ENCODE results near the gene RELN. TPM values are rescaled to one million over a fixed set of nuclear protein-coding genes. Genes with fewer than 3 reads are reported as not detected.

Gene RELN
- total and polyA plus RNA-seq, 9 donors: 0.68 to 8.7 (median 2.7) TPM

DNA sequence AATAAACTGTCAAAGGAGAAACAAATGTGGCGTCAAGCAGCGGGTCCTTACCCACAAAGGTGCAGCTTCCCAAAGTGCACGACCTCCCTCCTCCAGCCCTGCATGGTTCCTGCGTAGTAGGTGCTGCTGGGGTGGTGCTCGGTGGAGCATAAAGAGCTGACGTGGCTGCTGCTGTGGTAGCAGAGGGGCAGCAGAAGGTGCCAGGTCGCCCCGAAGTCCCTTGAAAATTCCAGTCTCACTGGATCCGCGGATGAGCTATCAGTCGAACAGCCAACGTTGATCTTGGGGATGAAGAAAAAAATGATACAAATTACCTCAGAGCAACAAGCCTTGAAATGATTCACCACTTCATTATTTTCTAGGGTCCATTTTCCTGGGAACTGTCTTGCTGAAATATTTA, 438.4 kb downstream of the RELN start:
- intact Hi-C loops (cut with DNase I): no loop called here
- WGBS, 3 donors: 90 to 95% (median 91%) methylated on average over 12 of the region's 12 CpGs
- TF ChIP-seq, protein P1, sequence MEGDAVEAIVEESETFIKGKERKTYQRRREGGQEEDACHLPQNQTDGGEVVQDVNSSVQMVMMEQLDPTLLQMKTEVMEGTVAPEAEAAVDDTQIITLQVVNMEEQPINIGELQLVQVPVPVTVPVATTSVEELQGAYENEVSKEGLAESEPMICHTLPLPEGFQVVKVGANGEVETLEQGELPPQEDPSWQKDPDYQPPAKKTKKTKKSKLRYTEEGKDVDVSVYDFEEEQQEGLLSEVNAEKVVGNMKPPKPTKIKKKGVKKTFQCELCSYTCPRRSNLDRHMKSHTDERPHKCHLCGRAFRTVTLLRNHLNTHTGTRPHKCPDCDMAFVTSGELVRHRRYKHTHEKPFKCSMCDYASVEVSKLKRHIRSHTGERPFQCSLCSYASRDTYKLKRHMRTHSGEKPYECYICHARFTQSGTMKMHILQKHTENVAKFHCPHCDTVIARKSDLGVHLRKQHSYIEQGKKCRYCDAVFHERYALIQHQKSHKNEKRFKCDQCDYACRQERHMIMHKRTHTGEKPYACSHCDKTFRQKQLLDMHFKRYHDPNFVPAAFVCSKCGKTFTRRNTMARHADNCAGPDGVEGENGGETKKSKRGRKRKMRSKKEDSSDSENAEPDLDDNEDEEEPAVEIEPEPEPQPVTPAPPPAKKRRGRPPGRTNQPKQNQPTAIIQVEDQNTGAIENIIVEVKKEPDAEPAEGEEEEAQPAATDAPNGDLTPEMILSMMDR (IDR thresholded peaks at IDR 0.05): no peak
- TF ChIP-seq POLR2A (IDR thresholded peaks at IDR 0.05): no peak
- no peak for TF ChIP-seq EP300 (IDR thresholded peaks at IDR 0.05)

DNA sequence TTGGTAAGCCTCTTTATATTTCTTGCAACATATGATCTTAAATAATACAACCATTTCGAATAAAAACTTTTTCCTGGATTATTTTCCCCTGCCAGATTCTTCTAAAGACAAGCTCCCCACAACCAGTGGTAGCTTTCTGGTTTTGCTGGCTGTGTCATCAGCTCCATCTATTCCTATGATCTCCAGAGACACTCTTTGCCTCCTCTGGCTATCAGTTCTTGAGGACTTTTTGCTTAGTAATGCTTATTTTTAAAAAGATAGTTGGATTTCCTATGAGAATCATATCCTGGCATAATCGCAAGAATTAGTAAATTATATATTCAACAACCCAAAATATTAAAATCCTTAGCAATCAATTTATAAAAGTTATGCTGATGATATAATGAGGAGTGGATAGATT, 439.7 kb downstream of the RELN start:
- intact Hi-C loops (cut with DNase I): no loop called here
- Histone ChIP-seq H3K27ac (no peak overlapping the region), H3K36me3 (no peaks in the 10 kb centered on the region), H3K4me1 (ENCODE audit: insufficient read depth) (no peaks in the 10 kb centered on the region), H3K4me3 (no peak overlapping the region), H3K9me3 (no peaks in the 10 kb centered on the region), H3K27me3 (no peaks in the 10 kb centered on the region)
- 83 to 92% (median 86%) methylated on average over 2 of the region's 2 CpGs for WGBS, 3 donors
- no peak for DNase-seq
- no peak for TF ChIP-seq EP300 (IDR thresholded peaks at IDR 0.05)
- TF ChIP-seq, protein P1 (IDR thresholded peaks at IDR 0.05): no peak
- no peak for TF ChIP-seq POLR2A (IDR thresholded peaks at IDR 0.05)

More for the DNA sequence above, 438.4 kb downstream of the RELN start:
- Histone ChIP-seq H3K9me3 (no peaks in the 10 kb centered on the region), H3K4me1 (ENCODE audit: insufficient read depth) (no peaks in the 10 kb centered on the region), H3K36me3 (no peaks in the 10 kb centered on the region), H3K4me3 (no peak overlapping the region), H3K27me3 (no peaks in the 10 kb centered on the region), H3K27ac (no peak overlapping the region)
- DNase-seq: no peak

DNA sequence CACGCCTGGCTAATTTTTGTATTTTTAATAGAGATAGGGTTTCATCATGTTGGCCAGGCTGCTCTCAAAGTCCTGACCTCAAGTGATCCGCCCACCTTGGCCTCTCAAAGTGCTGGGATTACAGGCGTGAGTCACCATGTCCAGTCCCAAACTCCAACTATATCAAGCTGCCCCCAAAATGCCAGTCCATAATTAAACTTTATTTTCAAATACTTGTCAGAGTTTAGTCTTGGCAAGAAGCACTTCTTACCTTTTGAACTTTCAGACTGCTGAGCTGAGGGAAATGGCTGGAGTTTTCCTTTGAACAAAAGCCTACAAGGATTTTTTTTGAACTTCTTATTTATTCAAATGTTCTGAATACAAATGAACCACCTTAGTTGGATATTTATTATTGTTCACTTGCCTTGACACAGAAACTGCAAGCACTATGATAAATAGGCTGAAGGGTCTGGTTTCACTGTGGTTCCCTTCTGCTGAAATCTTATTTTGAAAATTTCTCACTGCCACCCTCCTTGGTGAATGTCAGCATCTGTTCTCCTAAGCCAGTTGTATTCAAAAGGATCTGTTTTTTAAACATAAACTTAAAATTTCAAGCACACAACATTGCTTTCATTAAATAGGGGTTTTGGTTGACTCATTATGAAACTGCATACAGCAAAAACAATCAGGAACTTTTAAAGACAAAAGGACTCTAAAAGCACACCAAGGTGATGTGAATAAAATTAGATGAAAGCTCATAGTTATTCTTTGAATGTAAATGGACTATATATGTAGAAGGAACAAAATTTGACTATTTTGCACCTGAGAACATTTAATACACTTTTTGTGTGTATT, 441.8 kb downstream of the RELN start:
- WGBS, 3 donors: 49 to 70% (median 54%) methylated on average over 3 of the region's 3 CpGs
- no peaks in the 10 kb centered on the region for H3K4me1 ChIP-seq (ENCODE audit: insufficient read depth)
- no peaks in the 10 kb centered on the region for H3K9me3 ChIP-seq
- no peak for DNase-seq
- H3K27ac ChIP-seq: no peak overlapping the region
- TF ChIP-seq EP300 (IDR thresholded peaks at IDR 0.05) (no peak), POLR2A (IDR thresholded peaks at IDR 0.05) (no peak)
- TF ChIP-seq, protein P1 (IDR thresholded peaks at IDR 0.05): no peak
- H3K27me3 ChIP-seq: no peaks in the 10 kb centered on the region
- no peak overlapping the region for H3K4me3 ChIP-seq
- H3K36me3 ChIP-seq: no peaks in the 10 kb centered on the region
- intact Hi-C loops (cut with DNase I): no loop called here

DNA sequence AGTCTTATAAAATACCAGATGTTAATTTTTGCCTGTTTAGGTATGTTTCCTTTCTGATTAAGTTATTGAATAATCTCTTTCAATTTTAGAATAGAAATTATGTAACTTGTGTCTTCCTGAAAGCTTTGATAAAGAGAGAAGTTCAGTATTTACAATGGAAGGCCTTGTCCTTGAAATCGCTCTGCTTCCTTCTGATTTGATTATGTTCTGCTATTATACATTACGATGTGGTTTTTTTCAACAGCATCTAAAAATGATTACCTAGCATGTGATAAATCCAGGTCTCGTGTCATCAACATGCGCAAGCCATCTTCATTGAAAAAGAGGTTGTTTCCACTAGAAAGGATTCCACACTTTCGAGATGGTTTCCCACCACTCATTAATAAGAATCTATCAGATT, 447.0 kb downstream of the RELN start:
- Histone ChIP-seq H3K4me1 (ENCODE audit: insufficient read depth) (peaks cover 2% of the 10 kb centered on the region), H3K4me3 (no peak overlapping the region), H3K27ac (no peak overlapping the region), H3K27me3 (no peaks in the 10 kb centered on the region), H3K9me3 (no peaks in the 10 kb centered on the region), H3K36me3 (no peaks in the 10 kb centered on the region)
- intact Hi-C loops (cut with DNase I): no loop called here
- WGBS, 3 donors: 44 to 61% (median 61%) methylated on average over 5 of the region's 5 CpGs
- TF ChIP-seq, protein P1 (IDR thresholded peaks at IDR 0.05): no peak
- no peak for TF ChIP-seq EP300 (IDR thresholded peaks at IDR 0.05)
- TF ChIP-seq POLR2A (IDR thresholded peaks at IDR 0.05): no peak
- DNase-seq: no peak
